ENCODE data around the gene NELL2.

NELL2 gene

DNA sequence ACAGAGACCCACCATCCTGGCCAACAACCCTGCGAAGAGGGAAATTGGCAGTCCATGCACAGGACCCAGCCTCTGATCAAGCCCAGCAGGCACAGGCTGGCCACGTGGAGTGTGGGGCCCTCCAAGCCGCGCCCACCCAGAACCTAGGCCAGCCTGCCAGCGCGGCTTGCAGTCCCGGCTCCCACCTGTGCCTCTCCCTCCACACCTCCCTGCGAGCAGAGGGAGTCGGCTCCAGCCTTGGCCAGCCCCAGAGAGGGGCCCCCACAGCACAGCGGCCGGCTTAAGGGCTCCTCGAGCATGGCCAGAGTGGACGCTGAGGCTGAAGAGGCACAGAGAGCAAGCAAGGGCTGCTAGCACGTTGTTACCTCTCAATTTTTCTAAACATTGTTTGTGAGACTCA is 373.4 kb downstream of the NELL2 start:
- Histone ChIP-seq H3K36me3 (replicated peaks) (no peaks in the 10 kb centered on the region), H3K4me1 (no peaks in the 10 kb centered on the region), H3K27me3 (ENCODE audit: low read depth) (no peaks in the 10 kb centered on the region), H3K9me3 (no peaks in the 10 kb centered on the region), H3K4me3 (no peak overlapping the region)
- DNase-seq (ENCODE audit: low spot score in 2 of 2), result no peak
- in situ Hi-C loops (cut with MboI; ENCODE audit: low sequenced_read_pairs), result no loop called here

- H3K4me3 ChIP-seq, result no peak overlapping the region
These were observed 375.7 kb downstream of the NELL2 start for GRCh38 chr12:44500423-44500822.

DNA sequence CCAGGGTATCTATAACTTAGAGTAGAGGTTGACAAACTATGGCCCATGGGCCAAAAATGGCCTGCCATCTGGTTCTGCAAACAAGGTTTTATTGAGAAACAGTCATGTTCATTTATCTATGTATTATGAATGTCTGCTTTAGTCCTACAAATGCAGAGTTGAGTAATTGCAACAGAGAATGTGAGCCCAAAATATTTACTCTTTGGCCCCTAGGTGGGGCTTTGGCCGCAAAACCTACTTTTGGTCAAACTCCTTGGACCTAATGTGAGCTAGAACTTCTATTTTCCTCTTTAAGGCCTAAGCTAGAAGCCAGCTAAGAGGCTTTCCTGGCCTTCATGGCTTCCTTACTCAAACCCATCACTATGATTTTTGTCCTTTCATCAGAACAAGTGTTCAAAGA is 379.1 kb downstream of the NELL2 start:
- Histone ChIP-seq H3K4me3 (no peak overlapping the region), H3K9me3 (no peaks in the 10 kb centered on the region), H3K27me3 (ENCODE audit: low read depth) (no peaks in the 10 kb centered on the region), H3K4me1 (no peaks in the 10 kb centered on the region; the same call in 1 of the 2 replicates), H3K36me3 (replicated peaks) (no peaks in the 10 kb centered on the region)
- in situ Hi-C loops (cut with MboI; ENCODE audit: low sequenced_read_pairs), result no loop called here
- DNase-seq (ENCODE audit: low spot score in 2 of 2), result no peak

More at GRCh38 chr12:44500423-44500822, 375.7 kb downstream of the NELL2 start:
- Histone ChIP-seq H3K9me3 (no peaks in the 10 kb centered on the region), H3K27me3 (ENCODE audit: low read depth) (no peaks in the 10 kb centered on the region), H3K36me3 (replicated peaks) (no peaks in the 10 kb centered on the region), H3K4me1 (no peaks in the 10 kb centered on the region; the same call in 1 of the 2 replicates)
- in situ Hi-C loops (cut with MboI; ENCODE audit: low sequenced_read_pairs), result no loop called here
- no peak for DNase-seq (ENCODE audit: low spot score in 2 of 2)

DNA sequence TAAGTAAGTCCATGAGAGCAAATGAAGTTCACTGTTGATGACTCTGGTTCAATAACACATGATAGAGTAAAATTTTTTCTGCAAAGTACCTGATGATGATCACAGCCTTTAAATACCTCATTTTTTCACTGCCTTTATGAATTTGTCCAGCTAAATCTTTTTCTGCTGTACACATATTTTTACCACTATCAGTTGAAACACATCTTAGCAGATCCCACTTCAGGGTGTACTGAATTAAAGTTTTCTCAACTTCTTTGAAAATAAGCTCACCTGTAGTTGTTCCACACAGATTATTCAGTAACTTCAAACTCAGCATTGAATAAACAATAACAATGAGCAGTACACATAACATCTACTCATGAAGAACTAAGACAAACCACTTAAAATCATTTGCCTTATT is 385.9 kb downstream of the NELL2 start:
- Histone ChIP-seq H3K4me3 (no peak overlapping the region), H3K27me3 (ENCODE audit: low read depth) (no peaks in the 10 kb centered on the region), H3K9me3 (no peaks in the 10 kb centered on the region), H3K4me1 (no peaks in the 10 kb centered on the region), H3K36me3 (replicated peaks) (no peaks in the 10 kb centered on the region)
- in situ Hi-C loops (cut with MboI; ENCODE audit: low sequenced_read_pairs), result no loop called here
- DNase-seq (ENCODE audit: low spot score in 2 of 2), result no peak

GRCh38 chr12:44488180-44488579 is 387.9 kb downstream of the NELL2 start:
- in situ Hi-C loops (cut with MboI; ENCODE audit: low sequenced_read_pairs), result no loop called here
- 0 out of 2 replicates have a peak, but pooled peaks cover 2% of the 10 kb centered on the region for H3K9me3 ChIP-seq
- no peaks in the 10 kb centered on the region for H3K4me1 ChIP-seq
- H3K27me3 ChIP-seq (ENCODE audit: low read depth), result no peaks in the 10 kb centered on the region
- H3K36me3 ChIP-seq (replicated peaks), result no peaks in the 10 kb centered on the region
- DNase-seq (ENCODE audit: low spot score in 2 of 2), result no peak
- H3K4me3 ChIP-seq, result no peak overlapping the region

GRCh38 chr12:44484862-44485261 is 391.3 kb downstream of the NELL2 start:
- in situ Hi-C loops (cut with MboI; ENCODE audit: low sequenced_read_pairs), result no loop called here
- DNase-seq (ENCODE audit: low spot score in 2 of 2), result no peak
- H3K4me1 ChIP-seq, result no peaks in the 10 kb centered on the region
- no peaks in the 10 kb centered on the region for H3K36me3 ChIP-seq (replicated peaks)
- H3K9me3 ChIP-seq, result 0 out of 2 replicates have a peak, but pooled peaks cover 2% of the 10 kb centered on the region
- no peaks in the 10 kb centered on the region for H3K27me3 ChIP-seq (ENCODE audit: low read depth)
- H3K4me3 ChIP-seq, result no peak overlapping the region

DNA sequence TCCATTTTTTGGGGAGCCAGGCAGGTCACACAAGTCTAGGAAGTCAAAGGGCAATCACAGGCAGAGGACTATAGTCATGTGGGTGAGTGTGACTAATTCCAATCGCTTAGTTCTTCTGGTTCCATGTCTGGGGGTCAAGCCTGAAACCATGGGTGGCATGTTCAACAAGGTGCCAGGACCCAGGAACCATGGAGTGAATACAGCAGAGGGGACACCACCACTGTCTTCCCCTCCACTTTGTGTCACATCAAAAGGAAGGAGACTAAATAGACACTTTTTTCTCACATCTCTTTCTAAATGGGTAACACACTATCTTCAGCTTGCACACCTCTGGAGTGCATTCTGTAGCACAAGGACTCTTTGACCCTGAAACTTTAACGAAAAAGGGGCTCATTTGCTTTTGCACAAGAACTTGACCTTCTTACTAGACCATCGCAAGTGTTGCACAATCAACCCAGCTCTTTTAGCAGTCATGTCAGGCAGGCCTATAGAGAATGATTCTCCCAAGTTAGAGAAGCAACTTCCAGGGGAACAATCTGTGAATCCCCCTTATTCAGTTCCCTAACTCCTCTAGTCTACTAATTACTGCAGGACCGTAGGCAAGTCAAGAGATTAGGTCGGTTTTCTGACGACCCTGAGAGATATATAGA is 398.7 kb downstream of the NELL2 start:
- H3K27me3 ChIP-seq (ENCODE audit: low read depth), result no peaks in the 10 kb centered on the region
- no peak for DNase-seq (ENCODE audit: low spot score in 2 of 2)
- H3K36me3 ChIP-seq (replicated peaks), result no peaks in the 10 kb centered on the region
- in situ Hi-C loops (cut with MboI; ENCODE audit: low sequenced_read_pairs), result no loop called here
- H3K9me3 ChIP-seq, result no peaks in the 10 kb centered on the region
- H3K4me1 ChIP-seq, result no peaks in the 10 kb centered on the region
- no peak overlapping the region for H3K4me3 ChIP-seq

GRCh38 chr12:44476683-44477082 is 399.4 kb downstream of the NELL2 start:
- in situ Hi-C loops (cut with MboI; ENCODE audit: low sequenced_read_pairs), result no loop called here
- Histone ChIP-seq H3K9me3 (no peaks in the 10 kb centered on the region), H3K36me3 (replicated peaks) (no peaks in the 10 kb centered on the region), H3K27me3 (ENCODE audit: low read depth) (no peaks in the 10 kb centered on the region), H3K4me1 (no peaks in the 10 kb centered on the region), H3K4me3 (no peak overlapping the region)
- no peak for DNase-seq (ENCODE audit: low spot score in 2 of 2)

GRCh38 chr12:44465139-44465538 is 411.0 kb downstream of the NELL2 start:
- in situ Hi-C loops (cut with MboI; ENCODE audit: low sequenced_read_pairs), result no loop called here
- Histone ChIP-seq H3K4me1 (no peaks in the 10 kb centered on the region), H3K9me3 (no peaks in the 10 kb centered on the region), H3K27me3 (ENCODE audit: low read depth) (no peaks in the 10 kb centered on the region; the same call in 1 of the 2 replicates), H3K4me3 (no peak overlapping the region), H3K36me3 (replicated peaks) (no peaks in the 10 kb centered on the region)
- peak; percentile 5 to 10 for DNase-seq (ENCODE audit: low spot score in 2 of 2)

GRCh38 chr12:44464180-44464579 is 411.9 kb downstream of the NELL2 start:
- no peaks in the 10 kb centered on the region; the same call in 1 of the 2 replicates for H3K27me3 ChIP-seq (ENCODE audit: low read depth)
- in situ Hi-C loops (cut with MboI; ENCODE audit: low sequenced_read_pairs), result no loop called here
- DNase-seq (ENCODE audit: low spot score in 2 of 2), result no peak
- H3K4me3 ChIP-seq, result no peak overlapping the region
- no peaks in the 10 kb centered on the region for H3K9me3 ChIP-seq
- H3K4me1 ChIP-seq, result no peaks in the 10 kb centered on the region
- H3K36me3 ChIP-seq (replicated peaks), result no peaks in the 10 kb centered on the region

- Histone ChIP-seq H3K36me3 (replicated peaks) (no peaks in the 10 kb centered on the region), H3K4me1 (no peaks in the 10 kb centered on the region), H3K9me3 (no peaks in the 10 kb centered on the region), H3K4me3 (no peak overlapping the region), H3K27me3 (ENCODE audit: low read depth) (peaks cover 2% of the 10 kb centered on the region; the same call in 1 of the 2 replicates)
- DNase-seq (ENCODE audit: low spot score in 2 of 2), result no peak
- in situ Hi-C loops (cut with MboI; ENCODE audit: low sequenced_read_pairs), result no loop called here
These were observed 413.4 kb downstream of the NELL2 start for GRCh38 chr12:44462729-44463128.

- H3K4me3 ChIP-seq, result no peak overlapping the region
- DNase-seq (ENCODE audit: low spot score in 2 of 2), result no peak
- H3K36me3 ChIP-seq (replicated peaks), result no peaks in the 10 kb centered on the region
- no peaks in the 10 kb centered on the region for H3K9me3 ChIP-seq
- H3K27me3 ChIP-seq (ENCODE audit: low read depth), result peaks cover 2% of the 10 kb centered on the region; the same call in 1 of the 2 replicates
- in situ Hi-C loops (cut with MboI; ENCODE audit: low sequenced_read_pairs), result no loop called here
- no peaks in the 10 kb centered on the region for H3K4me1 ChIP-seq
These were observed 415.9 kb downstream of the NELL2 start for GRCh38 chr12:44460261-44460660.

DNA sequence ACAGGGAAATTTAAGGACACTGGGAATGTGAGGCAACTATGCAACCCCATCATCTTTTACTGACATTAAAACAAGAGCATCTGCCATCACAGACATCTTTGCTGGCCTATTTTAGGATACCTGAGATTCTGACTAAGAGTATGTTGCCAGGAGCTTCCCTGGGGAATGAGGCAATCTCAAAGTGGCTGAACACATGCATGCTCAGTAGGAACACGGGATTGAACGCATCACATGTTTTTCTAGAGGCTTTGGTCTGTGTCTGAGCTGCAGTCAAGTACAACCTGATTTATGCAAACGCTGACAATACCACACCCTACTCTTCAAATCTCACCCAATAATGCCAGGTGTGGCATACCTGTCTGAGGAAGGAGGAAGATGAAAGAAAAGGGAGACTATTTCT is 416.5 kb downstream of the NELL2 start:
- H3K4me3 ChIP-seq, result no peak overlapping the region
- no peaks in the 10 kb centered on the region for H3K36me3 ChIP-seq (replicated peaks)
- 0 out of 2 replicates have a peak, but pooled peaks cover 2% of the 10 kb centered on the region for H3K27me3 ChIP-seq (ENCODE audit: low read depth)
- H3K4me1 ChIP-seq, result no peaks in the 10 kb centered on the region
- DNase-seq (ENCODE audit: low spot score in 2 of 2), result no peak
- H3K9me3 ChIP-seq, result no peaks in the 10 kb centered on the region
- in situ Hi-C loops (cut with MboI; ENCODE audit: low sequenced_read_pairs), result no loop called here

Measured in HAP-1 (cell line).